GM21423 (cell line): ENCODE measurements around the gene FAM131C.
"Not testable (repeated sequence)": the region's sequence is repeated elsewhere in the genome, so short reads cannot be mapped to it uniquely, and the experiment has no call there.

Experiments
- ATAC-seq: cut with Tn5 transposase; IDR thresholded peaks from one replicate; pipeline ENCODE4 v1.9.1; 2021; ENCODE audit warnings: mild to moderate bottlenecking, moderate library complexity; ENCODE audit not compliant: unreplicated experiment

FAM131C gene

GRCh38 chr1:16061989-16062686 is 11.3 kb downstream of the FAM131C start:
- ATAC-seq: not testable (repeated sequence)

DNA sequence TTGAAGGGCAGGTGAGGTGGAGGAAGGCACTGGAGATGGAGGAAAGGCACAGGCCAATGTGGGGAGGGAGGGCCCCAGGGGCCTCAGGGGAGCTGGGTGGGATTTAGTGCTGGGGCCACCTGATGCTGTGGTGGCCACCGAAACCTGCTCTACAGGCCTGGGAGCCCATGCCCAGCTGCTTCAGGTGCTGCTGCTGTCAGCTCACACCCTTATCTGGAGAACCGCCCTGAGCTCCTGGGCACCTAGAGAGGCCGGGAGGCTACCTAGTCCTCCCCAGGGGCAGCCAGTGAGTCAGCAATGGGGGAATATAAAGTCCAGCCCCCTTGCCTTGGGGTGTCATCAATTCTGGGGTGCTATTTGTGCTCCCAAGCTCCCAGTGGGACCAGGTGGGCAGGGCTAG is 12.2 kb downstream of the FAM131C start:
- ATAC-seq: no peak

DNA sequence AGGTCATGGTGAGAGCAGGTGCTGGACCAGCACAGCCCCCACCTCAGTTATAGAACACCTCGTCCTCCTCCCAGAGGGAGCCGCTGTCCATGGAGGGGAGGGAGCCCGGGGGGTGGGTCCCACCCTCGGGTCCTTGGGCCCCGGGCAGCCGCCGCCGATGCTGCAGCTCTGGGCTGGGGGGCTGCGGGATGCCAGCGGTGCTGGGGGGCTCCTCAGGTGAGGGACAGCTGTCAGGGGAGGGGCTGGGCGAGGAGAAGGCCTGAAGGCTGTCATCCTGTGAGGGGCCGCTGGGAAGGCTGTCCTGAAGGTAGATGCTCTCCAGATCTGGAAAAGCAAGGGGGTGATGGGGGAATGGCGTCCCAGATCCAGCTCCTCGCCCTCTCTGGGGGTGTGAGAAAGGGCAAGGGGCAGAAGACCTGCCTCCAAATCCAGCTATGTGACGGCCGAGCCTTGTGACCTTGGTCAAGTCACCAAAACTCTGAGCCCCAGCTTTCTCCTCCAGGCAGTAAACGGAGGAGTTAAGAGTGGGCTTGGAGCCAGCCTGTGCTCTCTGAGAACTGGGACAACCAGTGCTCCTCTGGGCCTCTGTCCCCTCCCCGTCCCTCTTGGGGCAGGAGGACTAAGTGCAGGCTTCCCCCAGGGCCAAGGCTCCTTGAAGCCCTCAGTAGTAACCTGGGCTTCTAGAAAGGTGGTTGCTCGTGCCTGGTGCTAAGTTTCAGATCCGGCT is 14.9 kb downstream of the FAM131C start:
- ATAC-seq: not testable (repeated sequence)

GRCh38 chr1:16057314-16057915 is 16.0 kb downstream of the FAM131C start:
- ATAC-seq: not testable (repeated sequence)

- not testable (repeated sequence) for ATAC-seq
Measured at GRCh38 chr1:16056521-16056912, 16.9 kb downstream of the FAM131C start.

- ATAC-seq: peak; percentile 72
Measured at GRCh38 chr1:16055613-16056520, 17.6 kb downstream of the FAM131C start.

DNA sequence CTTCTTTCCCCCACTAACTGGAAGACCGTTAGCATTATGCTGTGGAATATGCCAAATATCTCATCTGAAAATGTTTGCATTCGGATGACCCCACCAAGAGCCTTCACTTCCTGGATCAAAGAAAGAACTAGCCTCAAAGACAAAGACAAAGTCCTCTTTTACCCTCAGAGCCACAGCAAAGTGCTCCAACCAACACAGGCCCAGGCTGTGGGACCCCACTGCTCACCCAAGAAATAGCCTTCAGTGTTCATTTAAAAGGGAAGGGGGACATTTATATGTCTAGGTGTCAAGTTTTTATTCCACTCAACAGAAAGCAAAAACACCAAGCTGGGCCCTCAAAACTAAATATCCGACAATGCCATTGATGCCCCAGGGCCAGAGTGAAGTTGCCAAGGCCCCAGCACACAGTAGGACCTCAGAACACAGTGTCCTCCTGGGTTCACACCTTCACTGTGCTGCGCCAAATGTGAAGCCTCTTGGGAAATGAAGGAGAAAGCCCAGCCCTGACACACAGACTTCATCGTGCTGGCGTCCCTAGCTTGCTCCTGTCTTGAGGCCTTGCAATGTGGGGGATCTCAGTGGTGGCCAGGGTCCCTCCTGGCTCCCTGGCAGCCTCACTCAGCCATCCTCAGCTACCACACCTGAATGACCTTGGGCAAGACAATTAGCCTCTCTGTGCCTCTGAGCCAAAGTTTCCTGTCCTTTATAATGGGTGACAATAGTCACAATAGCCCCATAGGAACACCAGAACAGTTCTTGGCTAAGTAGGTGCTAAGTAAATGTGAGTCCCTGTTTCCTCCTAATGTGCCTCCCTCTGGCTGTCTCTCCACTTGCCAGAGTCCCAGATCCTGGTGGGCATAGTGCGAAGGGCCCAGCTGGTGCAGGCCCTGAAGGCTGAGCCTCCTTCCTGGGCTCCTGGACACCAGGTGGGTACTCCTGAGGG is 18.6 kb downstream of the FAM131C start:
- no peak for ATAC-seq

DNA sequence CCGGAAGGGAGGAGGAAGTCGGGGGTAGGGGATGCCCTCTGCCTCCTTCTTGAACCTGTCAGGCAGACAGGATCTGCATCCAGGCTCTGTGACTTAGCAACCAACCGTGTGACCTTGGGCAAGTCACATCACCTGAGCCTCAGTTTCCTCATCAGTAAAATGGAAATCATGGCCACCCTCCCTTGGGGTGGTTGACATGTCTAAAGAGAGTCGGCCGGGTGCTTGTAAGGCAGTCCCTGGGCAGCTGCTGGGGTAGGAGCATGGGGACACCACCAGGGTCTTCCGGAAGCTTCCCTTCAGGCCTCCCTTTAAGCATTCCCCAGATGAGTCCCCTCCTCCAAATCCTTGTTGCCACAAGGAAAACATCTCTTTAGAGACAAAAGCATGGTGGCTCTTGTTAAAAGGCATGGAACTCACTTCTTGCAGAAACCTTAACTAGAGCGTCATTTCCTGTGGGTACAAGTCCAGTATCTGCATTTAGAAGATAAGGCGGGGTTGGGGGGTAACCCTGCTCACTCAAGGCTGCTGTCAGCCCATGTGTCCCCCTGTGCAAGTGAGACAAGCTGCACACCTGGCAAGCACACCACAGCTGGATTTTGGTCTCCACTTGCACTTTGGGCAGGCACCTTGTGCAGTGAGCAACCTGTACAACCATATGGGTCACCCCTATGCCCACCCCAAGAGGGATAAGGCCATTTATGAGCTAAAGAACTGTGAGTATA is 19.5 kb downstream of the FAM131C start:
- ATAC-seq: no peak

GRCh38 chr1:16051949-16052348 is 21.5 kb downstream of the FAM131C start:
- not testable (repeated sequence) for ATAC-seq

DNA sequence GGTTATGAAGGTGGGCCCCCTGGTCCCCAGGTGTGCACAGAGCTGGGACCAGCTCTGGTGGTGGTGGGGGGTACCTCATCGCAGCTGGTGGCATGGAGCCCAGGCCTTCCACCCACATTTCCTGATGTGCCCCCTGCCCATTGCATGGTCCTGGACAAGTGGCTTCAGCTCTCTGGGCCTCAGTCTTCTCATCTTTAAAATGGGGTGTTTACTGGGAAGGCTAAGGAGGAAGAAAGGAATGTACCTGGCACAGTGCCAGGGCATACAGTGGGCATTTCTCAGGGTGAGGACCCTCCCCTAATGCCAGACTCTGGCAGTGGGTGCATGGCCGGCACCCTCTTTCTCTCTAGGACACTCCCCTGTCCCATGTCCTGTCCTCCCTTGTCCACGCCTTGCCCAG is 22.4 kb downstream of the FAM131C start:
- ATAC-seq: no peak

- no peak for ATAC-seq
Measured at GRCh38 chr1:16050328-16050727, 23.1 kb downstream of the FAM131C start.

DNA sequence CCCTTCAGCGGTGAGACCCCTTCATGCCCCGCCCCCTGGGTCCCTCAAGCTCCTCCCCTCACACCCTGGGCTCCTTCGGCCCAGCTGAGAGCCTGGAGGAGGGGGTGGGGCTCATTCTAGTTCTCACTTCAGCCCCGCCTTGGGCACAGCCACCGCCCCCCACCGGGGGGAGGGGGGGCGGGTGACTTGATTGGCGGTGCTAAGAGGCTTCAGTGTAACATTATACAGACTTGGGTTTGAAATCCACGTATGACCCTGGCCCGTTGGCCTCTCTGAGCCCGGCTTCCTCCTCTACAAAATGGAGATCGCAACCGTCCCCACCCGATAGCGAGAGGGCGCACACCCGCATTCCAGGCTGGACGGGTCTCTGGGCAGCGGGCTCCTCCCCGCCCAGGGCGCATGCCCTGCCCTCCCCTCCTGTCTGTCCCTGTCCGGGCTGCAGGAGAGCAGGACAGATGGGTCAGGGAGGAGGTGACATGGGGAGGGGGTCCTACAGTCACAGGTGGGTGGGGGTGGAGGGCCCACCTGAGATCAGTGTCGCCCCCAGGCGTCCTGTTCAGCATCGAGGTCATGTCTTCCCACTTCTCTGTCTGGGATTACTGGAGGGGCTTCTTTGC is 24.8 kb downstream of the FAM131C start:
- ATAC-seq: no peak

DNA sequence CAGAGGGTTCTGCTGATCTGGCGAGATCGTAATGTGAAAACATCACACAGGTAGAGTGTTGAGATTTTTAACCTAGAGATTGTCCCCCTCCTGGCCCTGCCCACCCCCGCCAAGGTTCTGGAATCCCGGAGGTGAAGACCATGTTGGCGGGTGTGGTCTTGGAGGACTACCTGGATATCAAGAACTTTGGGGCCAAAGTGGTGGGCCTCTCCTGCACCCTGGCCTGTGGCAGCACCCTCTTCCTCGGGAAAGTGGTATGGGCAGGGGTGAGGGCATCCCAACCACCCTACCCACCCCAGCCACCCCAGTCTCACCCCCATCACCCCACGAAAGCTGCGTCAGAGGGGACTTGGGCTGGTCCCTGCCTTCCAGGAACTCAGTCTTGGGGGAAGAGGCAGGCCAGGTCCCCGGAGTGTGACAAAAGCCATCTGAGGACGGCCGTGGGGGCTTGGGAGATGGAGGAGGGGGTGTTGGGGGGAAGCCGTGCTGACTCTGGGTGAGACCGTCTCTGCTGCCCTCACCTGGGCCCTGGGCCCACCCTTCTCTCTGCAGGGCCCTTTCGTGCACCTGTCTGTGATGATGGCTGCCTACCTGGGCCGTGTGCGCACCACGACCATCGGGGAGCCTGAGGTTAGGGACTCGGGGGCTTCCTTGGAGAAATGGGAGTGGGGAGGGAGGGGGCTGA is 25.5 kb downstream of the FAM131C start:
- no peak for ATAC-seq

DNA sequence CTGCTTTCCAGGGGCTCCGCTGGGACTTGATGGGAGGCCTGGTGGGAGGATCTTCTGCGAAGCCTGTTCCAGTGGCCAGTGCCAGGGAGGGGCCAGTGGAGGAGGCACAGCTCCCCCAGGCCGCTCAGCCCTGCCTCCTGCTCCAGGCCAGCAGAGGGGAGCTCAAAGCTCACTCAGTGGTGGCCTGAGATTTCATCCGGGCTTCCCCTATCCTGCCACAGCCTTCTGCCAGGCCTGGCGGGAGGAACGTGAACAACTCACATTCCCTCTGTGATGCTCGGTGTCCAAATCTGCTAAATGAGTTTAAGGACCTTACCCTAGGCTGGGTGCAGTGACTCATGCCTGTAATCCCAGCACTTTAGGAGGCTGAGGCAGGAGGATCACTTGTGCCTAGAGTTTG is 26.6 kb downstream of the FAM131C start:
- no peak for ATAC-seq

DNA sequence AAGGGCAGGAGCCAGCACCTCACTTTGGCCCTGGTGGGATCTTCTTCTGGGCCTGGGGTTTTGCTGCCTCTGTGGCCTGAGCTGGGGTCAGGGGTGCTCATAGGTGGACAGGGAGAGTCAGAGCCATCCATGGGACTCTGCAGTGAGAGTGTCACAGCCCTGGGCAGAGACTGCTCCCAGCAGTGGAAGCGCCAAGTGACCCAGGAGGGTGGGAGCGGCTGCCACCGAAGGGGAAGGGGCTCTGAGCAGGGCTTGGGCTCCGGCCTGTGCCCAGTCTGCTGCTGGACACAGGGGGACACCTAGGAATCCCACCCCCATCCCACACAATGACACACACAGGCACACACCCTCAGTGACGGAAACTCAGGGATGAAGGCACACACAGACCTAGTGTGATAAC is 29.5 kb downstream of the FAM131C start:
- no peak for ATAC-seq

DNA sequence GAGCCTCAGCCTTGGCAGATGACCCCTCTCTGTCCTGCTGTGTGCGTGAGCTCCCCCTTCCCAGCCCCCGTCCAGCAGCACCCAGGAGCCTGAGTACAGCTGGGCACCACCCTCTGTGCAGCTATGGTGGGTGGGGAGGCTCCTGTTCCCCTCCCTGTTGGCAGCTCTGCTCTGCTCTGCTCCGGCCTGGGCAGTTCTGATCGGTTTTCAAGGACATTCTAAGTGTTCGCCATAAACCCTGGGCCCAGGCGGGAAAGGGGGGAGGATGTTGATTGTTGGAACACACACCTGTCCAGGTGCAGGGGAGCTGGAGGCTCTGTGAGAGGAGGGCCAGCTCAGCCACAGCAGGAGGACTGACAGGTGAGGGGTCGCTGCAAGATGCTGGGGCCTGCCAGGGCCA is 29.9 kb downstream of the FAM131C start, which contains the start of gene CLCNKB:
TSS of gene CLCNKB (plus strand) at position 262 of the 400 bp plus-strand sequence. CDS start 711 bp downstream, outside the sequence.
- ATAC-seq: no peak

DNA sequence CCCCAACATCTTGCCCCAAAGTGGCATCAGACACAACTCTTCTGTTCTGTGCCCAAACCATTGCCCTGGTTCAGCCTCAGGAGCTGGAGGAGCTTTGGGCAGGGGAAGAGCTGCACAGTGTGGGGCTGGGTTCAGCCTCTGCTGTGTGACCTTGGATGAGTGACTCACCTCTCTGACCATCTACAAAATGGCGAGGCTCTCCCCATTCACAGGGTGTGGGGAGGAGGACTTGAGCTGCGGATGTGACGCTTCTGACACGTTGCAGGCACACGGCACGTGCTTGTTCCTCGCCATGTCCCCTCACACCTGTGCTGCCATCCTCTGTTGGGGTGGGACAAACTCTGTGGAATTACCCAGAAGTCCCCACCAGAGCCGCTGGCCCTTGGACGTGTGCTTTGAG is 30.8 kb downstream of the FAM131C start:
- ATAC-seq: not testable (repeated sequence)

DNA sequence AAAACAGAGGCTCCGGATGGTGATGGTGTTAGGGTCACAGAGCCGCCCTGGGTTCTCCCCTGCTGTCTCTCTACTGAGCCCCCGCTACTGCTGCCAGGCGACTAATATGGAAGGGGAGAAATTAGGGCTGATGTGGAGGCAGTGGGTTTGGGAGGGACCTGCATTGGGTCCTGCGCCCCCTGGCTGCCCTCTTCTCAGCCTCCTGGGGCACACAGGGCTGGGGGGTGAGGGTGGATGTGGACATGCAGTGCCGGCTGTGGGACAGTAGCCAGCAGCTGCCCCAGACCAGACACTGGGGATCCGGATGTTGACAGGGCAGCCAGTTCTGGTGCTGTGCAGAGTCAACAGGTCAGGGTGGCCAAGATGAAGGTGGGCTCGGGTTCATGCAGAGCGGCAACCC is 31.4 kb downstream of the FAM131C start:
- no peak for ATAC-seq
